ENCODE measurements around the gene STARD4. TPM values are rescaled to one million over a fixed set of nuclear protein-coding genes. Genes with fewer than 3 reads are reported as not detected.

The STARD4 gene
- total RNA-seq, 4 donors from 2014 or later: 0.49 to 2.7 (median 1.4) TPM

Other genes starting within 250 kb of the STARD4 start
- 1 to 10 TPM in 3 of 4 donors, under 1 TPM in 1; 0.85 to 2.9 (median 1.8) TPM for gene NREP, start 244.7 kb upstream of the STARD4 start, total RNA-seq

All from gastrocnemius medialis (tissue), 4 donors.